Parathyroid adenoma (tissue), 2 donors: ENCODE results near the gene PCBP3.

Experiments used
- H2AFZ ChIP-seq: fragments of 300-600 bp; sonication (generic); one replicate; pipeline ENCODE4 v1.7.0; 2017; ENCODE audit warnings: antibody characterized with exemption, mild to moderate bottlenecking
- H3K27ac ChIP-seq: fragments of 300-600 bp; sonication (generic); one replicate; pipeline ENCODE4 v1.7.0; 2017
- H3K27me3 ChIP-seq: fragments of 300-600 bp; sonication (generic); one replicate; pipeline ENCODE4 v1.7.0; 2017; ENCODE audit warnings: low read length; ENCODE audit not compliant: control insufficient read depth, insufficient read depth
- H3K36me3 ChIP-seq: fragments of 300-600 bp; sonication (generic); one replicate; pipeline ENCODE4 v1.7.0; 2017; ENCODE audit warnings: low read length; ENCODE audit not compliant: control insufficient read depth, insufficient read depth
- H3K4me1 ChIP-seq: fragments of 300-600 bp; sonication (generic); one replicate; pipeline ENCODE4 v1.7.0; 2017; ENCODE audit warnings: control low read depth
- H3K4me2 ChIP-seq: fragments of 300-600 bp; sonication (generic); one replicate; pipeline ENCODE4 v1.7.0; 2017; ENCODE audit warnings: low read length
- H3K4me3 ChIP-seq: fragments of 300-600 bp; sonication (generic); one replicate; pipeline ENCODE4 v1.7.0; 2017; ENCODE audit warnings: low read depth, low read length
- H3K79me2 ChIP-seq: fragments of 300-600 bp; sonication (generic); one replicate; pipeline ENCODE4 v1.7.0; 2017; ENCODE audit warnings: control low read depth
- H3K9ac ChIP-seq: fragments of 300-600 bp; sonication (generic); one replicate; pipeline ENCODE4 v1.7.0; 2017; ENCODE audit warnings: mild to moderate bottlenecking
- H3K9me3 ChIP-seq: fragments of 300-600 bp; sonication (generic); one replicate; pipeline ENCODE4 v1.7.0; 2017; ENCODE audit warnings: low read length; ENCODE audit not compliant: control insufficient read depth
- CTCF ChIP-seq: fragments of 300-600 bp; sonication (generic); IDR thresholded peaks from one replicate; pipeline ENCODE4 v1.7.0; 2017; ENCODE audit warnings: antibody characterized with exemption, mild to moderate bottlenecking
- donor health status: primary hyperparathyroidism.

Gene PCBP3

DNA sequence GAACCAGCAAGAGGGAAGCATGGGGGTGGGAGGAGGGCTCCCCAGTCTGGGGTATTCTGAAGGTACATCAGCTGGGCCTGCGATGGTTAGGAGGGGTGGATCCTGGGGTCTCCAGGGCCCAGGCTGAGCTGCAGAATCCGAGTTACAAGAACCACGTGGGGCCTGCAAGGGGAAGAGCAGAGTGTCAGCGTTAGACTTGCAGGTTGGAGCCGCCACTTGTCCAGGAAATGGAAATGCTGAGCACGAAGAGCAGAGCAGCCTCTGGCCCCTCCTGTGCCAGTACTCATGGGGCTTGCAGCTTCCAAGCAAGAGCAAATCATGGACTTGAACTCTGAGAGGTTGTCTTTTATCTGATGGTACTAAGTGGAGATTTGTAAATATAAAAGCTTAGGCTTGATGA is 290.6 kb downstream of the PCBP3 start:
- Histone ChIP-seq H3K27me3 (no peaks in the 10 kb centered on the region), H3K9me3 (no peaks in the 10 kb centered on the region), H2AFZ (no peak overlapping the region), H3K4me2 (no peak overlapping the region), H3K9ac (no peak overlapping the region), H3K27ac (no peak overlapping the region), H3K4me1 (no peaks in the 10 kb centered on the region), H3K79me2 (no peaks in the 10 kb centered on the region), H3K36me3 (no peaks in the 10 kb centered on the region), H3K4me3 (no peak overlapping the region)
- TF ChIP-seq CTCF, result no peak

DNA sequence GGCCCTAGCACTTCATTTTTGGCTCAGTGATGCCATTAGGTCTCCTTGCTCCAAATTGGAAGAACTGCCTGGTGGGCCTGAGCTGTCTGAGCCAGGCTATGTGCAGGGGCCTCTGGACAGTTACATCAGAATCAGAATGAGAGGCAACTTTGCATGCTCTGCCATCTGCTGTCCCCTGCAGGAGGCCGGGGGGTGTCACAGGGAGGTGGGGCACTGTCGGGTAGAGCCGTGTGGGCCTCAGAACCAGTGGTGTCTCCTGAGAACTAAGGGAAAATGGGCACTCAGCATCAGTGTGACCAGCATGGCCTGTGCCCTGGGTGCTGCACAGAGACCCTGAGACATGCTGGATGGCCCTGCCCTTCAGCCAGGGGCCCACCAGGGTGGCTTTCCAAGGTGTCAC is 291.0 kb downstream of the PCBP3 start:
- no peaks in the 10 kb centered on the region for H3K27me3 ChIP-seq
- H3K4me2 ChIP-seq, result no peak overlapping the region
- TF ChIP-seq CTCF, result no peak

GRCh38 chr21:45935628-45936027 is 292.1 kb downstream of the PCBP3 start:
- Histone ChIP-seq H3K79me2 (no peaks in the 10 kb centered on the region), H3K4me2 (no peak overlapping the region), H3K27ac (no peak overlapping the region), H3K36me3 (no peaks in the 10 kb centered on the region), H2AFZ (no peak overlapping the region), H3K4me1 (no peaks in the 10 kb centered on the region), H3K4me3 (no peak overlapping the region), H3K27me3 (no peaks in the 10 kb centered on the region), H3K9ac (no peak overlapping the region), H3K9me3 (no peaks in the 10 kb centered on the region)
- TF ChIP-seq CTCF, result no peak

More for the DNA sequence above, 291.0 kb downstream of the PCBP3 start:
- H3K4me1 ChIP-seq, result no peaks in the 10 kb centered on the region
- H3K4me3 ChIP-seq, result no peak overlapping the region
- H3K36me3 ChIP-seq, result no peaks in the 10 kb centered on the region
- H3K27ac ChIP-seq, result no peak overlapping the region
- H2AFZ ChIP-seq, result no peak overlapping the region
- H3K79me2 ChIP-seq, result no peaks in the 10 kb centered on the region
- H3K9ac ChIP-seq, result no peak overlapping the region
- H3K9me3 ChIP-seq, result no peaks in the 10 kb centered on the region

GRCh38 chr21:45937721-45938452 is 294.4 kb downstream of the PCBP3 start:
- Histone ChIP-seq H3K27me3 (no peaks in the 10 kb centered on the region), H3K4me3 (no peak overlapping the region), H3K27ac (no peak overlapping the region), H3K4me1 (no peaks in the 10 kb centered on the region), H3K9me3 (no peaks in the 10 kb centered on the region), H3K79me2 (no peaks in the 10 kb centered on the region), H3K4me2 (no peak overlapping the region), H2AFZ (no peak overlapping the region), H3K9ac (no peak overlapping the region), H3K36me3 (no peaks in the 10 kb centered on the region)
- TF ChIP-seq CTCF, result no peak

GRCh38 chr21:45938453-45938755 is 294.9 kb downstream of the PCBP3 start:
- H3K4me3 ChIP-seq, result no peak overlapping the region
- no peaks in the 10 kb centered on the region for H3K79me2 ChIP-seq
- no peak overlapping the region for H3K9ac ChIP-seq
- H3K4me1 ChIP-seq, result no peaks in the 10 kb centered on the region
- no peaks in the 10 kb centered on the region for H3K9me3 ChIP-seq
- no peak overlapping the region for H2AFZ ChIP-seq
- H3K27ac ChIP-seq, result no peak overlapping the region
- no peaks in the 10 kb centered on the region for H3K27me3 ChIP-seq
- no peaks in the 10 kb centered on the region for H3K36me3 ChIP-seq
- TF ChIP-seq CTCF, result no peak
- H3K4me2 ChIP-seq, result no peak overlapping the region
